NCI-H82 treated with DMSO at 0.1 percent for 48 hours (cell line): Measurements from ENCODE around the gene FANCE.
A peak's percentile ranks its signal among the peaks of the same experiment; 100 is the strongest.
"Not testable (repeated sequence)": the region's sequence is repeated elsewhere in the genome, so short reads cannot be mapped to it uniquely, and the experiment has no call there.

Experiments
- DNase-seq: peaks from one replicate; lab custom pipeline; 2025; ENCODE audit not compliant: unreplicated experiment; lab: John Stamatoyannopoulos, UW

FANCE gene

GRCh38 chr6:35496036-35496840 lies 44.1 kb downstream of the FANCE start:
- DNase-seq, result no peak

GRCh38 chr6:35496841-35497570 lies 44.9 kb downstream of the FANCE start, which contains the start of gene TEAD3:
TEAD3 (minus strand) TSS chr6:35497079.
- no peak for DNase-seq

DNA sequence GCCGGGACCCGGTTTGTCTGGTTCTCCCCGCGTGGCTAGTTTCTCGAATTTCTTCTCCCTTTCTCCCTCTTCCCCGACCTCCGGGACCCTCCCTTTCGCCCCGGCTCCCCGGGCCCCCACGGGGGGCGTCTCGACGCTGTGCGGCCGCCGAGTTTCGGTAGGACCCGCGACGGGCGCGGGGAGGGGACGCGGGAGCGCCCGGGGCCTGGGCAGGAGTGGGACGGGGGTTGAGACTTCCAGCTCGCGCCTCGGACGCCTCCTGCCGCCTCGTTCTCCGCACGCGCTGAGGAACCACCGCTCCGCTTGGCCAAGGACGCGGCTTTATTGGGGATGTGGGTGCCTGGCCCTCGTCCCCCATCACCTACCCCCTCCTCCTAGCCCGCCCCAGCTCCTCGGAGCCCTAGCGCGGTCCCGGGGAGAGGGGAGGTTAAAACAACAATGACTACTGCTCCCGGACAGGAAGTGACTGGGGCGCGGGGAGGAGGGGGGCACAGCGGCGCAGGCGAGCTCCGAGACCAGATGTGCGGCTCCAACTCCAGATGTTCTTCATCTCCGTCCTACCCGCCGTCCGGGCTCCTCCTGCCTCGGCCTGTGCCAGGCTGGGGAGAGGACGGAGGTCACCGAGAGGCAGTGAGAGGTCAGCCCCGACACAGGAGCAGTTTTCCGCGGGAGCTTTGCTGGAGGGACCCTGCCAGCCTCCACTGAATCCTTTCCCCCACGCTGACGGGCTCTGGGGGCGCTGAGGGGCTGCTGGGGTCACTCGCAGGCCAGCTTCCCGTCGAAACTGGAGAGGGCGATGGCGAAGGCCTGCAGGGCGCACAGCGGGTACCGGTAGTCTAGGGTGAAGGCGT lies 45.7 kb downstream of the FANCE start:
- no peak for DNase-seq

- DNase-seq, result peak; percentile 46
Measured at GRCh38 chr6:35498422-35499067, 46.4 kb downstream of the FANCE start.

- no peak for DNase-seq
Measured at GRCh38 chr6:35499372-35499771, 47.2 kb downstream of the FANCE start.

DNA sequence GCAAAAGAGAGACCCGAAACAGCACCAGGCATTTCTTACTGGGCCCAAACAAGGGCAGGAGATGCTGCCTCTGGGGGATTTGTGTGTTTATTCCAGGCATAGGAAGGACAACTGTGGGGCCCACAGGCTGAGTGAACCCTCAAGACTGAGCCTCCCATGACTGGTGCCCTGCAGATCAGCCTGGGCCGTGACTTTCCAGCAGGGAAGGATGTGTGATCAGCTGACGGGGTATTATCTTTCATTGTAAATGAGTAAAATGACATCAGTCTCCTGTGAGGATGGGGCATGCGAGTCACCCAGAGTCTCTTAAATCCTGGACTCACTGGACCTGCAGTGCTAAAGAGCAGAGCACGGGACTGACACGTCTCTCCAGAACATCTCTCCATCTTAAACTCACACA lies 48.6 kb downstream of the FANCE start:
- no peak for DNase-seq

- DNase-seq, result no peak
Measured at GRCh38 chr6:35501784-35502183, 49.6 kb downstream of the FANCE start.

DNA sequence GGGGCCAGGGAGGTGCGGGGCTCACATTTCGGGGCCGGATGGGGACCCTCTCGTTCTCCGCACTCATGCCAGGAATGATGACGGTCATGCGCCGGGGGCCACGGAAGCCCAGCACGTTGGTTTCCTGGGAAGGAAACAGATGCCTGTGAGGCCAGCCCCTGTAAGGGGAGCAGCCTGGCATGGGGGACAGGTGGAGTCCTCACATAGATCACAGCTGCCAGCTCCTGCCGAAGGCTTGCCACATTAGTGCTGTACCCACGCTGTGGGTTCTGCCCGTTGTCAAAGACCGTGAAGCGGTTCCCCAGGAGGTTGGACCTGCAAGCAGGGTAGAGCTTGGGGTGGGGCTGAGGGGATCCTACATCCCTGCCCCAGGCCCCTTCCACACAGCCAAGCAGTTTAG lies 51.4 kb downstream of the FANCE start:
- DNase-seq, result no peak

DNA sequence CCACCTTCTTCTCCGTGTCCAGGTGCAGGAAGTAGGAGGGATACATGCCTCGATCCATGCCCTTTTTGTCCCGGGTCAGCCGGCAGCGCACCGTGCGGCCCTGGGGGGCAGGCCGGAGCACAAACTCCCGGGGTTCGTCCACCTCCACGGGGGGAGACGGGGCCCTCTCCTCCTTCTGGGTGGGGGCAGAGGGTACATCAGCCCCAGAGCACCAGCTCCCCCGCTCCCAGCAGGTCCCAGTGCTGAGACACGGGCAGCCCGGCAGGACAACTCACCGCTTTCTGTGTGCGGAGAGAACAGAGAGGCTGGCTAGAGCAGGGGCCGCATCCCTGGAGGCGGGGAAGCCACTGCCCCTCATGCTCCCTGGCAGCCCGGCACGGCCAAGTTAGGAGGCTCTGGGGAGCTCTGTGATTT lies 53.9 kb downstream of the FANCE start:
- no peak for DNase-seq

GRCh38 chr6:35506536-35506935 lies 54.4 kb downstream of the FANCE start:
- no peak for DNase-seq

- DNase-seq, result no peak
Measured at GRCh38 chr6:35507221-35507620, 55.1 kb downstream of the FANCE start.

GRCh38 chr6:35508027-35508426 lies 55.9 kb downstream of the FANCE start:
- DNase-seq, result no peak

DNA sequence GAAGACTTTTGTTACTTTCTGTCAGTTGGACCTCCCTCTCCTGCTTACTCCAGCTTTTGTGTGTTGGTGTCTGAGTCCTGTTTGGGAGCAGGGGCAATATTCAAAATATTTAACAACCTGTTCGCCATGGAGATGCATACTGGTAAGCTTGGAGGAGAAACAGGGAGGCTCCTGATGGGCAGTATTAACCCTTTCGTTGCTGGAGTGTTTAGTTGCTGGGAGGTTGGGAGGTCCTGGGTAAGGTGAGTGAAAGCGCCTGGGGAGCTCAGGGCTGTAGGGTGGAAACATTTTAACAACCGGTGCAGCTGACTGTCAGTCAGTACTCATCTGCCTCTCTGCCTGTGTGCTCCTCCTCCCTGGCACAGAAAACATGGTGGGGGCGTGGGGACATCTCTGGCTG lies 56.4 kb downstream of the FANCE start:
- no peak for DNase-seq

DNA sequence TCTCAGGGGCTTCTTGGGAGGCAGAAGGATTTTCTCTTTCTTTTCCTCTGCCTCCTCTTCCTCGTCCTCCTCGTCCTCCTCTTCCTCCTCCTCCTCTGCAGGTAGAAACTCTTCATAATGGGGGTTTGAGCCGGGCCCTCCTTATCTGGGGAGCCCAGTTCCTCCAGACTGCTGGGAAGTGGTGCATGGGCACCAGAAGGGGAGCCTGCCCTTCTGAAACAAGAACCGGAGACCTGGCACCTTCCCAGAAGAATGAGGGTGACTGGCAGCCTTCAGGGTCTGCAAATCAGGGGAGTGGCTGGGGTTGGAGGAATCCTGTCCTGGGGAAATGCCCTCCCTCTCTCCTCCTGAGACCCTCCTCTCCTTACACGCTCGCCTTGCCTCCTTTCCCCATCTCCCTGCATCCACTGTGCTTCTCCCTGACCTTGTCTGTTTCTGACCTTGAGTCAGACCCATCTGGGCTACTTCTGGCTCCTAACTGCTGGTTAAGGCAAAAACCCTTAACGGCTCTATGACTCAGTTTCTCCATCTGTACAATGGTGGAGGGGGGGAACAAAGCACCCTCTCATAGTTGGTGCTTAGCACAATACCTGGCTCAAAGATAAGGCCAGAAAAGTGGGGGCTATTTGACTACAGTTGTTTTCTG lies 58.9 kb downstream of the FANCE start:
- no peak for DNase-seq

- no peak for DNase-seq
Measured at GRCh38 chr6:35511562-35511941, 59.4 kb downstream of the FANCE start.

DNA sequence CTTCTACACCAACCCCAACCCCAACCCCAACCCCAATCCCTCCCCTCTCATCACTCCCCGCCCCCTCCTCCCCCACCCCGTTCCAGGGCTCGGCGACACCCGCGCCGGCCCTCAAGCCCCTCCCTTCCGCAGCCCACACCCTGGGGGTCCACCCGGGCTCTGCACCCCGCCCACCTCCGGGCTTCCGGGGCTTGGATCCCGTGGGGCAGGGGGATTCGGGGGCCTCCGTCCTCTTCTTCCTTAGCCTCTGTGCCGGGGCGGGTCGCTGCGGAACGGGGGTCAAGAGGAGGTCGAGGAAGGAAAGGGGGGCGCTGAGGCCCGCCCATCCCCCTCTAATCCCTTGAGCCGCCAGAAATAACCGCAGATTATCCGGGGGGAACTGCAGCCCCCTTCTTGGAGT lies 59.9 kb downstream of the FANCE start:
- DNase-seq, result no peak

- peak; percentile 78 for DNase-seq
Measured at GRCh38 chr6:35512740-35513139, 60.6 kb downstream of the FANCE start, which contains the start of gene TULP1. TULP1 (minus strand) TSS chr6:35512896; CDS start chr6:35512858, 38 bp downstream.

DNA sequence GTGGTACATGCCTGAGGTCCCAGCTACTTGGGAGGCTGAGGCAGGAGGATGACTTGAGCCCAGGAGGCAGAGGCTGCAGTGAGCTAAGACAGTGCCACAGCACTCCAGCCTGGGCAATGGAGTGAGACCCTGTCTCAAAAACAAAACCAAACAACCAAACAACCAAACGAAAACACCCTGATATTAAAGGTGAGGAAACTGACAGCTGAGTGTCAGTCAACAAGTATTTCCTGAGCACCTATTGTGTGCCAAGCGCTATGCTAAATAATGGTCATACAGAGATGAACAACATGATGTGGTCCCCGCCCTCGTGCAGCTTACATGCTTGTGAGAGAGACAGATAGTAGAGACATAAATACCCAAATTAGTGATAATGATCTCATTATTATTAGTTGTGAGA lies 62.4 kb downstream of the FANCE start:
- no peak for DNase-seq

- not testable (repeated sequence) for DNase-seq
Measured at GRCh38 chr6:35515939-35516338, 63.8 kb downstream of the FANCE start.
